IMR-90 (cell line): ENCODE data around the gene ACSF2. TPM values are rescaled to one million over a fixed set of nuclear protein-coding genes. Genes with fewer than 3 reads are reported as not detected.

Experiments used
- ATAC-seq: fragments of 200-7000 bp; cut with Tn5 transposase; 2 replicates; pipeline ENCODE4 v1.9.1; 2020; ENCODE audit warnings: low read depth, mild to moderate bottlenecking, moderate library complexity
- BruUV-seq: library from RNA; stranded (reverse); fragments of 400-500 nt; replicated peaks from 2 replicates; lab custom pipeline; 2021; lab: Mats Ljungman, UMichigan
- CTCF ChIA-PET: fragments of 300-600 bp; formaldehyde crosslinking; extraction: SDS; loops from one replicate; lab custom pipeline; 2021; ENCODE audit warnings: antibody characterized with exemption; lab: Yijun Ruan, JAX
- POLR2A ChIA-PET: fragments of 300-600 bp; sonication (Branson Sonifier 250); formaldehyde crosslinking; loops from one replicate; lab custom pipeline; 2022; ENCODE audit warnings: antibody characterized with exemption; ENCODE audit not compliant: unreplicated experiment; lab: Charles Lee
- DNase-seq: peaks from one replicate; pipeline ENCODE4 v3.0.0; 2013
- H2AFZ ChIP-seq: replicated peaks from 2 replicates; pipeline ENCODE3; 2013; ENCODE audit warnings: low read length, mild to moderate bottlenecking; ENCODE audit not compliant: poor library complexity
- H2AK5ac ChIP-seq: 2 replicates; pipeline ENCODE4 v1.6.1; 2013; ENCODE audit warnings: low read depth, low read length, inconsistent platforms
- H2AK9ac ChIP-seq: replicated peaks from 2 replicates; pipeline ENCODE3; 2013; ENCODE audit warnings: mild to moderate bottlenecking, low read depth, low read length, moderate library complexity; ENCODE audit not compliant: poor library complexity
- H2BK120ac ChIP-seq: 2 replicates; pipeline ENCODE4 v1.6.1; 2013; ENCODE audit warnings: low read depth, low read length, inconsistent platforms
- H2BK15ac ChIP-seq: 3 replicates; pipeline ENCODE4 v1.6.1; 2013; ENCODE audit warnings: low read depth, low read length, inconsistent platforms
- H2BK20ac ChIP-seq: 2 replicates; pipeline ENCODE4 v1.6.1; 2013; ENCODE audit warnings: low read depth, mild to moderate bottlenecking, inconsistent platforms, low read length, moderate library complexity
- H2BK5ac ChIP-seq: 2 replicates; pipeline ENCODE4 v1.6.1; 2013; ENCODE audit warnings: mild to moderate bottlenecking, low read depth, low read length, inconsistent platforms; ENCODE audit not compliant: poor library complexity, severe bottlenecking
- H3K14ac ChIP-seq: replicated peaks from 2 replicates; pipeline ENCODE4 v1.6.1; 2013; ENCODE audit warnings: low read depth, low read length, inconsistent platforms
- H3K18ac ChIP-seq: 2 replicates; pipeline ENCODE4 v1.6.1; 2013; ENCODE audit warnings: low read depth, low read length, control low read depth
- H3K23ac ChIP-seq: 2 replicates; pipeline ENCODE4 v1.6.1; 2013; ENCODE audit warnings: low read depth, low read length, inconsistent platforms
- H3K27ac ChIP-seq: 2 replicates; pipeline ENCODE4 v1.5.1; 2013; ENCODE audit warnings: mild to moderate bottlenecking, control low read depth, low read length; ENCODE audit not compliant: insufficient read depth
- H3K27me3 ChIP-seq: 2 replicates; pipeline ENCODE4 v1.6.1; 2013; ENCODE audit warnings: low read length; ENCODE audit not compliant: control insufficient read depth, insufficient read depth
- H3K36me3 ChIP-seq: 2 replicates; pipeline ENCODE4 v1.6.1; 2013; ENCODE audit warnings: low read length, mixed read lengths; ENCODE audit not compliant: control insufficient read depth, insufficient read depth
- H3K4ac ChIP-seq: 2 replicates; pipeline ENCODE4 v1.6.1; 2013; ENCODE audit warnings: low read depth, low read length, inconsistent platforms
- H3K4me1 ChIP-seq: 2 replicates; pipeline ENCODE4 v1.6.1; 2013; ENCODE audit warnings: low read length, mixed read lengths; ENCODE audit not compliant: control insufficient read depth, insufficient read depth
- H3K4me2 ChIP-seq: 2 replicates; pipeline ENCODE4 v1.6.1; 2013; ENCODE audit warnings: low read depth, mild to moderate bottlenecking, control low read depth, low read length, moderate library complexity
- H3K4me3 ChIP-seq: 2 replicates; pipeline ENCODE4 v1.5.1; 2013; ENCODE audit warnings: low read depth, mild to moderate bottlenecking, control low read depth, low read length, moderate library complexity; ENCODE audit not compliant: insufficient read depth
- H3K56ac ChIP-seq: 2 replicates; pipeline ENCODE4 v1.6.1; 2013; ENCODE audit warnings: low read length, inconsistent platforms; ENCODE audit not compliant: insufficient read depth; ENCODE audit errors: extremely low read depth
- H3K79me1 ChIP-seq, 2 experiments: 2 replicates each; pipeline ENCODE4 v1.6.1; 2013; ENCODE audit warnings: low read length in 2 of 2, inconsistent platforms in 1 of 2, low read depth in 1 of 2
- H3K9ac ChIP-seq: 2 replicates; pipeline ENCODE4 v1.6.1; 2013; ENCODE audit warnings: low read depth, low read length, control low read depth
- H3K9me1 ChIP-seq: 2 replicates; pipeline ENCODE4 v1.6.1; 2013; ENCODE audit warnings: low read length, inconsistent platforms; ENCODE audit not compliant: insufficient read depth
- H3K9me3 ChIP-seq: 2 replicates; pipeline ENCODE4 v1.6.1; 2013; ENCODE audit warnings: low read length; ENCODE audit not compliant: control insufficient read depth, insufficient read depth
- H4K20me1 ChIP-seq: 2 replicates; pipeline ENCODE4 v1.6.1; 2013; ENCODE audit warnings: low read length, inconsistent platforms; ENCODE audit not compliant: insufficient read depth
- H4K5ac ChIP-seq: 2 replicates; pipeline ENCODE4 v1.6.1; 2013; ENCODE audit warnings: mild to moderate bottlenecking, low read depth, low read length, control low read depth
- H4K8ac ChIP-seq, 2 experiments: 2 replicates each; pipeline ENCODE4 v1.6.1; 2013; ENCODE audit warnings: low read depth in 2 of 2, low read length in 2 of 2, control low read depth in 1 of 2, inconsistent platforms in 1 of 2
- H4K91ac ChIP-seq: 2 replicates; pipeline ENCODE4 v1.6.1; 2013; ENCODE audit warnings: low read depth, low read length, inconsistent platforms; ENCODE audit not compliant: insufficient read depth
- BHLHE40 ChIP-seq: fragments of 150-350 bp; IDR thresholded peaks from 2 replicates; pipeline ENCODE4 v1.6.1; 2016; ENCODE audit warnings: mild to moderate bottlenecking, low read depth, low read length
- RCOR1 ChIP-seq: IDR thresholded peaks from 2 replicates; pipeline ENCODE4 v1.6.1; 2012; ENCODE audit warnings: mild to moderate bottlenecking, low read length, improper control_type of control experiment; ENCODE audit not compliant: insufficient replicate concordance
- WGBS, 2 experiments: methylation state at CpG; one replicate each; pipeline versions ENCODE4 v1.1.5 to v1.1.7; 2013; ENCODE audit warnings: missing lambda C conversion rate in 2 of 2; ENCODE audit not compliant: insufficient read length in 1 of 2; ENCODE audit errors: extremely low coverage in 2 of 2; 5-methylcytosine and 5-hydroxymethylcytosine counted together
- dilution Hi-C: fragments of 300-500 bp; cut with HindIII; formaldehyde crosslinking; loops from one replicate; pipeline ENCODE4 v1.14.3; 2018; ENCODE audit warnings: low sequenced_read_pairs; ENCODE audit not compliant: unreplicated experiment
- in situ Hi-C: fragments of 300-500 bp; cut with MboI; formaldehyde crosslinking; loops from 3 replicates; pipeline ENCODE4 v1.14.3; 2019; ENCODE audit warnings: low sequenced_read_pairs, inconsistent platforms, mixed read lengths
- intact Hi-C: fragments of 100-400 bp; cut with micrococcal nuclease; formaldehyde crosslinking; loops from 2 replicates; pipeline ENCODE4 v1.10.0; 2022
- polyA plus RNA-seq, 3 experiments: library from polyadenylated mRNA; depleted of rRNA; stranded (reverse); fragments of >200 nt; gene quantifications; 2 replicates each; pipeline ENCODE4 v1.2.3, GENCODE V29; 2012; ENCODE audit warnings: low replicate concordance in 1 of 3
- total RNA-seq: library from RNA; depleted of rRNA; stranded (reverse); fragments of >200 nt; gene quantifications from 2 replicates; pipeline ENCODE4 v1.2.3, GENCODE V29; 2012

The ACSF2 gene
- total and polyA plus RNA-seq, 2 of the 4 experiments (the other 2 are of a cell fraction), result 18.5 to 27.2 TPM

DNA sequence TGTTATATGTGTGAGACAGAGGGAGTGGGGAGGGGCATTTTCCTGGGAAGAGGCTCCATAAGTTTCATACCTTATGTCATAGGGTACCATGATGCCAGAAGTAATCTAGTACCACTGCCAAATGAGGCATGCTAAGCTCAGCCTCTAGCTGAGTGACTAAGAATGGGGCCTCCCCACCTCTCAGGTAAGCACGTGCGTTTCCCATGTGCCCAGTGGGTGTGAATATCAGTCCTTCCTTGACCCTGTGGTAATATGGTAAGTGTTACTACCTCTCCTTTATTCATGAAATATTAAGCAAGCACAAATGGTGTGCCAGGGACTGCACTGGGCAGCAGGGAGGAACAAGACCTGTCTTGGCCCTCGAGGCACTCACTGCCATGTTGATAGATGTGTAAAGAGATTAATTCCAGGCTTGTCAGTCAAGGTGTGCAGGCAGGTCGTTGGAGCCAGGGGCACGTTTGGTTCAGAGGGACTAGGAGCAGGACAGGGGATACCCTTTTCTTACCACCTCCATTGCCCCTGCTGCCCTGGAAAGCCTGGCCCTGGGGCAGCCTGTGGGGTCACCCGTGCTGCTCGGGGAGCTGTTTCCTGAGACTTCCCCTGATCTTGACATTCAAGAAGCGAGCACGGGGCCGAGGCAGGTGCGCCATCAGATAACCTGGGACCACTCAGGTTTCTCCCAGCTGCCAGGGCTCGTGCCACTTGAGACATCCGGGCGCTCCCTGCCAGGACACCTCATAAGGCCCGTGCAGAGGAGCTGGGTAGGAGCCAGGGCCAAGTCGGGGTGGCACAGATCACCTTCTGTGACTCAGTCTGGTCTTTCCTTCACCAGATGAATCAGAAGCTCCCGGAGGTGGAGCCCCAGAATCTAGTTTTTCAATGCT is 61.4 kb downstream of the ACSF2 start:
- Histone ChIP-seq H3K79me1 (peaks cover 0 to 11% of the 10 kb centered on the region in 2 experiments; a peak in 1 of 4 replicates), H3K18ac (no peak overlapping the region), H2AK9ac (no peak overlapping the region), H3K27me3 (no peaks in the 10 kb centered on the region; the same call in 1 of the 2 replicates), H2BK120ac (no peak overlapping the region), H3K4me1 (peaks cover 4% of the 10 kb centered on the region; the same call in 1 of the 2 replicates), H4K8ac (no peak overlapping the region), H2AK5ac (no peak overlapping the region), H3K27ac (no peak overlapping the region), H3K4me3 (no peak overlapping the region), H2BK5ac (no peak overlapping the region), H3K56ac (no peak overlapping the region), H3K36me3 (peaks cover 18% of the 10 kb centered on the region), H2BK15ac (no peak overlapping the region), H3K4me2 (no peak overlapping the region), H4K20me1 (no peaks in the 10 kb centered on the region), H4K5ac (no peak overlapping the region), H3K4ac (no peak overlapping the region), H3K23ac (no peak overlapping the region), H2AFZ (peak overlapping the region; percentile 0), H3K9ac (no peak overlapping the region), H3K9me1 (no peaks in the 10 kb centered on the region), H2BK20ac (no peak overlapping the region), H3K14ac (no peak overlapping the region), H3K9me3 (no peaks in the 10 kb centered on the region), H4K91ac (no peak overlapping the region)
- TF ChIP-seq RCOR1 (no peak), BHLHE40 (peak; percentile 47; the same call in 1 of the 2 replicates)
- DNase-seq (peak; percentile 12), ATAC-seq (no peak)
- WGBS, 2 experiments, result 76% methylated on average over 7 of the region's 17 CpGs; no CpG with 5 or more reads in 1 of the 2 experiments
- ChIA-PET POLR2A (no interaction called here), CTCF (no interaction called here)
- intact Hi-C loops, result no loop called here
- dilution Hi-C loops, result no loop called here
- in situ Hi-C loops, result loop anchor here (10.0 kb wide), 1 partner anchor 207 kb away; no protein-coding TSS in a partner anchor
- BruUV-seq, result no TSS peak
